Epithelial cell of proximal tubule (primary cell): Measurements from ENCODE around the gene SLC2A8. TPM values are rescaled to one million over a fixed set of nuclear protein-coding genes. Genes with fewer than 3 reads are reported as not detected.
A peak's percentile ranks its signal among the peaks of the same experiment; 100 is the strongest.

ENCODE experiments used
- DNase-seq: peaks from one replicate; pipeline ENCODE4 v3.0.0-alpha.2; 2011; ENCODE audit warnings: low read depth
- H3K4me3 ChIP-seq: 2 replicates; pipeline ENCODE4 v1.5.1; 2011; ENCODE audit warnings: low read depth, mild to moderate bottlenecking, low read length
- CTCF ChIP-seq: conservative IDR thresholded peaks from 2 replicates; pipeline ENCODE4 v1.5.1; 2012; ENCODE audit warnings: low read depth, mild to moderate bottlenecking, low read length
- total RNA-seq: library from RNA; depleted of rRNA; stranded (reverse); fragments of >200 nt; gene quantifications from 2 replicates; pipeline ENCODE4 v1.2.3, GENCODE V29; 2015

SLC2A8 gene
- total RNA-seq, 1 donor from 2014 or later: 18.2 TPM

GRCh38 chr9:127445851-127446712 lies 49.1 kb downstream of the SLC2A8 start:
- no peak overlapping the region for H3K4me3 ChIP-seq
- no peak for TF ChIP-seq CTCF
- DNase-seq: no peak

- no peak for DNase-seq
- TF ChIP-seq CTCF: no peak
These were observed 49.9 kb downstream of the SLC2A8 start for GRCh38 chr9:127446713-127447415.

GRCh38 chr9:127447416-127448111 lies 50.6 kb downstream of the SLC2A8 start:
- no peak overlapping the region for H3K4me3 ChIP-seq
- no peak for TF ChIP-seq CTCF
- DNase-seq: no peak

More at GRCh38 chr9:127446713-127447415, 49.9 kb downstream of the SLC2A8 start:
- H3K4me3 ChIP-seq: no peak overlapping the region

GRCh38 chr9:127448112-127448805 lies 51.3 kb downstream of the SLC2A8 start:
- H3K4me3 ChIP-seq: peak overlapping the region; percentile 97
- DNase-seq: no peak
- no peak for TF ChIP-seq CTCF

GRCh38 chr9:127449332-127449966 lies 52.5 kb downstream of the SLC2A8 start:
- no peak for DNase-seq
- TF ChIP-seq CTCF: no peak
- peak overlapping the region; percentile 97 for H3K4me3 ChIP-seq

- DNase-seq: no peak
- H3K4me3 ChIP-seq: peak overlapping the region; percentile 97
- no peak for TF ChIP-seq CTCF
These were observed 53.3 kb downstream of the SLC2A8 start for GRCh38 chr9:127450243-127450760.
